ENCODE data around the gene GDF2.

GDF2 gene

GRCh38 chr10:47319784-47320183 lies 2.5 kb upstream of the GDF2 start:
- ATAC-seq (ENCODE audit: insufficient read depth, low read depth) (no peak), DNase-seq (no peak)
- H3K4me3 ChIP-seq (ENCODE audit: low read depth in 1 of 2, low read length in 2 of 2) = no peak overlapping the region
- no peak overlapping the region for H3K27ac ChIP-seq (ENCODE audit: low read length)
- H3K4me2 ChIP-seq (ENCODE audit: insufficient read depth, low read length) = no peak overlapping the region
- no peaks in the 10 kb centered on the region for H3K79me2 ChIP-seq (ENCODE audit: insufficient read depth, low read length)
- H3K27me3 ChIP-seq (ENCODE audit: insufficient read depth, low read length, poor library complexity) = peaks cover 3% of the 10 kb centered on the region
- no peaks in the 10 kb centered on the region for H3K4me1 ChIP-seq (ENCODE audit: insufficient read depth, low read length)
- no peak overlapping the region for H2AFZ ChIP-seq (ENCODE audit: low read depth, low read length)
- no peaks in the 10 kb centered on the region for H3K36me3 ChIP-seq (ENCODE audit: insufficient read depth, low read length)
- no peaks in the 10 kb centered on the region for H3K9me3 ChIP-seq (ENCODE audit: insufficient read depth, low read length, severe bottlenecking)
- TF ChIP-seq EZH2 (IDR thresholded peaks at IDR 0.05; ENCODE audit: borderline replicate concordance, low read depth, low read length, severe bottlenecking) = no peak
- H4K20me1 ChIP-seq (ENCODE audit: insufficient read depth, low read length) = no peaks in the 10 kb centered on the region
- no peak overlapping the region for H3K9ac ChIP-seq (ENCODE audit: low read depth, low read length)

DNA sequence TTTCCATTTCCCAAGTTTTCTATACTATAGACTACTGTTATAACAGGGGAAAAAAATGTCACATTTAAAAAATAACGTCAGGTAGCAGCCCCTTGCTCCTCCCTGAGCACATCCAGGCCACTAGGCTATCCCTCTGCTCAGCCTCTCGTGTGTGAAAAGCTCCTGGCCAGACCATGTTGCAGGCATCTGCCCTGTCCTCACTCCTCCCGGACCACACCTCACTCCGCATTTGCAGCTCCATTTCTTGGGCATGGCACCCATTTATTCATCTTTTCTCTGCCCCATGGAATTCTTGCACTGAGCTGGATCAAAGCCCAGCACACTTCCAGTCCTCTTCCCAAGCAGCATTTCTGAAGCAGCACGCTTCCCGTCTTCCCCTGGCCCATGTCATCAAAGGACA lies 1.4 kb upstream of the GDF2 start:
- H3K27me3 ChIP-seq (ENCODE audit: insufficient read depth, low read length, poor library complexity) = peaks cover 3% of the 10 kb centered on the region
- H4K20me1 ChIP-seq (ENCODE audit: insufficient read depth, low read length) = no peaks in the 10 kb centered on the region
- H3K79me2 ChIP-seq (ENCODE audit: insufficient read depth, low read length) = no peaks in the 10 kb centered on the region
- H2AFZ ChIP-seq (ENCODE audit: low read depth, low read length) = no peak overlapping the region
- no peak overlapping the region for H3K9ac ChIP-seq (ENCODE audit: low read depth, low read length)
- DNase-seq (no peak), ATAC-seq (ENCODE audit: insufficient read depth, low read depth) (no peak)
- H3K36me3 ChIP-seq (ENCODE audit: insufficient read depth, low read length) = no peaks in the 10 kb centered on the region
- no peaks in the 10 kb centered on the region for H3K4me1 ChIP-seq (ENCODE audit: insufficient read depth, low read length)
- no peaks in the 10 kb centered on the region for H3K9me3 ChIP-seq (ENCODE audit: insufficient read depth, low read length, severe bottlenecking)
- no peak overlapping the region for H3K27ac ChIP-seq (ENCODE audit: low read length)
- no peak overlapping the region for H3K4me2 ChIP-seq (ENCODE audit: insufficient read depth, low read length)
- TF ChIP-seq EZH2 (IDR thresholded peaks at IDR 0.05; ENCODE audit: borderline replicate concordance, low read depth, low read length, severe bottlenecking) = no peak
- TF ChIP-seq, protein P1, sequence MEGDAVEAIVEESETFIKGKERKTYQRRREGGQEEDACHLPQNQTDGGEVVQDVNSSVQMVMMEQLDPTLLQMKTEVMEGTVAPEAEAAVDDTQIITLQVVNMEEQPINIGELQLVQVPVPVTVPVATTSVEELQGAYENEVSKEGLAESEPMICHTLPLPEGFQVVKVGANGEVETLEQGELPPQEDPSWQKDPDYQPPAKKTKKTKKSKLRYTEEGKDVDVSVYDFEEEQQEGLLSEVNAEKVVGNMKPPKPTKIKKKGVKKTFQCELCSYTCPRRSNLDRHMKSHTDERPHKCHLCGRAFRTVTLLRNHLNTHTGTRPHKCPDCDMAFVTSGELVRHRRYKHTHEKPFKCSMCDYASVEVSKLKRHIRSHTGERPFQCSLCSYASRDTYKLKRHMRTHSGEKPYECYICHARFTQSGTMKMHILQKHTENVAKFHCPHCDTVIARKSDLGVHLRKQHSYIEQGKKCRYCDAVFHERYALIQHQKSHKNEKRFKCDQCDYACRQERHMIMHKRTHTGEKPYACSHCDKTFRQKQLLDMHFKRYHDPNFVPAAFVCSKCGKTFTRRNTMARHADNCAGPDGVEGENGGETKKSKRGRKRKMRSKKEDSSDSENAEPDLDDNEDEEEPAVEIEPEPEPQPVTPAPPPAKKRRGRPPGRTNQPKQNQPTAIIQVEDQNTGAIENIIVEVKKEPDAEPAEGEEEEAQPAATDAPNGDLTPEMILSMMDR (IDR thresholded peaks at IDR 0.05; ENCODE audit: borderline replicate concordance, extremely low read depth, low read length, poor library complexity, severe bottlenecking) = no peak
- H3K4me3 ChIP-seq (ENCODE audit: low read depth in 1 of 2, low read length in 2 of 2) = no peak overlapping the region

DNA sequence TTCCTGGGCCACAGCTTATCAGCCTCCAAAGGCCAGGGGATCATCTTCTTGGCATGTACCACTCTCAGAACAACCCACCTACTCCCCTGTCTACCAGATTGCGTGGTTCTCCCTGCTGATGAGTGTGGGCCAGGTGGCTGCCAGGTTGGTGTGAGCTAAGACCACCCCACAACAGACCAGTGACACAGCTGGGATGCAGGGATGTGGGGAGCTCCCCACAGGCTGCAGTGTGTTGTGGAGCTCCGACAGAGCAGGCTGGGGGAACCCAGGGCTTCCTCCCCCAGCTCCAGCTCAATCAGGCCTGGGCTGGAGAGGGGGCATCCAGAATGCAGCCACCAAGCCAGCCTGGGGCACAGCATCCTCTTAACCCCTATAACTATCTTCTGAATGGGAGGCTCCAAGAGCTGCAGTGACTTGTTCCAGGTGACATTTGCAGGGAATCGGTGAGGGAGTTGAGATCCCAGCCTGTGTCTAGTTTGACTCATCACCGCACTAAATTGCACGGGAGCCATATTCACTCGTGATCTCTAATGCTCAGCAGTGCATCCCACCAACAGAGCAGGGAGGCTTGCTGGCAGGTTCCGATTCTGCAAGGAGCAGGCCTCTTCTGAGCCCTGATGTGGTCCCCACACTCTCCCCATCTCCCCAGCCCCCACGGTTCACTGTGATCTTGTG lies 596 bp upstream of the GDF2 start:
- no peak for DNase-seq
- Histone ChIP-seq H3K9ac (ENCODE audit: low read depth, low read length) (no peak overlapping the region), H3K9me3 (ENCODE audit: insufficient read depth, low read length, severe bottlenecking) (no peaks in the 10 kb centered on the region), H3K4me3 (ENCODE audit: low read depth in 1 of 2, low read length in 2 of 2) (no peak overlapping the region), H3K36me3 (ENCODE audit: insufficient read depth, low read length) (no peaks in the 10 kb centered on the region), H4K20me1 (ENCODE audit: insufficient read depth, low read length) (no peaks in the 10 kb centered on the region), H2AFZ (ENCODE audit: low read depth, low read length) (no peak overlapping the region), H3K27me3 (ENCODE audit: insufficient read depth, low read length, poor library complexity) (peaks cover 3% of the 10 kb centered on the region), H3K4me1 (ENCODE audit: insufficient read depth, low read length) (no peaks in the 10 kb centered on the region), H3K27ac (ENCODE audit: low read length) (no peak overlapping the region), H3K4me2 (ENCODE audit: insufficient read depth, low read length) (no peak overlapping the region), H3K79me2 (ENCODE audit: insufficient read depth, low read length) (no peaks in the 10 kb centered on the region)
- no peak for ATAC-seq (ENCODE audit: insufficient read depth, low read depth)
- TF ChIP-seq, protein P1 (IDR thresholded peaks at IDR 0.05; ENCODE audit: borderline replicate concordance, extremely low read depth, low read length, poor library complexity, severe bottlenecking) = no peak
- no peak for TF ChIP-seq EZH2 (IDR thresholded peaks at IDR 0.05; ENCODE audit: borderline replicate concordance, low read depth, low read length, severe bottlenecking)

GRCh38 chr10:47323087-47323486 lies 833 bp downstream of the GDF2 start:
- Histone ChIP-seq H4K20me1 (ENCODE audit: insufficient read depth, low read length) (no peaks in the 10 kb centered on the region), H3K9ac (ENCODE audit: low read depth, low read length) (no peak overlapping the region), H2AFZ (ENCODE audit: low read depth, low read length) (no peak overlapping the region), H3K27ac (ENCODE audit: low read length) (no peak overlapping the region), H3K36me3 (ENCODE audit: insufficient read depth, low read length) (no peaks in the 10 kb centered on the region), H3K4me1 (ENCODE audit: insufficient read depth, low read length) (no peaks in the 10 kb centered on the region), H3K4me3 (ENCODE audit: low read depth in 1 of 2, low read length in 2 of 2) (no peak overlapping the region), H3K4me2 (ENCODE audit: insufficient read depth, low read length) (no peak overlapping the region), H3K9me3 (ENCODE audit: insufficient read depth, low read length, severe bottlenecking) (no peaks in the 10 kb centered on the region), H3K27me3 (ENCODE audit: insufficient read depth, low read length, poor library complexity) (peaks cover 3% of the 10 kb centered on the region), H3K79me2 (ENCODE audit: insufficient read depth, low read length) (no peaks in the 10 kb centered on the region)
- no peak for ATAC-seq (ENCODE audit: insufficient read depth, low read depth)
- DNase-seq = no peak
- TF ChIP-seq, protein P1 (IDR thresholded peaks at IDR 0.05; ENCODE audit: borderline replicate concordance, extremely low read depth, low read length, poor library complexity, severe bottlenecking) = no peak
- TF ChIP-seq EZH2 (IDR thresholded peaks at IDR 0.05; ENCODE audit: borderline replicate concordance, low read depth, low read length, severe bottlenecking) = no peak

All from DND-41 (cell line).